Measurements from ENCODE around the gene BICD1.

Gene BICD1

DNA sequence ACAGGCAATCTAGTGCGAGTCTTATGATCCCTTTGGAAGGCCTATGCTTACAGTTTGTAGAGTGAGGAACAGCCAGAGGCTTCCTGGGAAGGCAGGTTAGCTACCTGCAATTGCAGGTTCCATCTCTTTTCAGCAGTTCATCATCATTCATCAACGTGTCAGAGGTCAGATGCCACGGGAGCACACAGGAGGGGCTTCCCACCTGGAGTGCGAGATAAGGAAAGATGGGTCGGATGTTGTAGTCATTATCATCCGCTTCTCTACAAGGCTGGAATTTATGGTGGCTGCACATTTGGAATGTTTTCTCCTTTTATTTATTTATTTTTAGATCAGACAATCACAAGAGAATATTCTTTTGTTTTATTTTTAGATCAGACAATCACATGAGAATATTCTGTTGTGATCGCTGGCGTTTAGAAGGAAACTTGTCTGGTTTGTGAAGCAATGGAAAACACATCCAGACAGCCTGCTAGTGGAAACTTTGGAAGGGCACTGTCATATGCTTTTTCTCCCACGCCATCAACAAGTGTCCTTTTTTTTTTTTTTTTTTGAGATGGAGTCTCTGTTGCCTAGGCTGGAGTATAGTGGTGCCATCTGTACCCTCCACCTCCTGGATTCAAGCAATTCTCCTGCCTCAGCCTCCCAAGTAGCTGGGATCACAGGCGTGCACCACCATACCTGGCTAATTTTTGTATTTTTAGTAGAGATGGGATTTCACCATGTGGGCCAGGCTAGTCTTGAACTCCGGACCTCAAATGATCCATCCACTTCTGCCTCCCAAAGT, 1.9 kb upstream of the BICD1 start:
- DNase-seq (ENCODE audit: low read depth): no peak

DNA sequence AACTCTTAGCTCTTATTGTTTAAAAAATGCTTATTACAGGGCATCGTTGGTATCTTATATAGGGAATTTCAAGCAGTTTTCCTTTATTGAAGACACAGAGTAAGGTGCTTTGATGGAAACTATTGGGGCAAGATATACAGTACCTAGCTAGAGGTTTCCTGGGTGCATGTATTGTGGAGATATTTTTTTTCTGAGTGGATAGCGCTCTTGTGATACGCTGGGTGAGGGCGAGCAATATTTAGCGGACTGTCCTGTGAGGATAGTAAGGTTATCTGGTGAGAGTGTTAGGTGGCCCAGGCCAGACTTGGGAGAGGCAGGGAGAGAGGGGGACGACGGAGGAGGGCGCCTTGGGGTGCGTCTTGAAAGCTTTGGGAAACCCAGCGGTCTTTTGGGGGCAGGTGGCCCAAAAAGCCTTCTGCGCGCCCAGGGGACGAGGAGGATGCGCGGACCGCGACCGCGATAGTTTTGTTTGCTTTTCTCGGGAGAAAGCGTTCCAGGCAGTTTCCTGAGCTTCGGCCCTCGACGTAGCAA, 596 bp upstream of the BICD1 start:
- no peak for DNase-seq (ENCODE audit: low read depth)

DNA sequence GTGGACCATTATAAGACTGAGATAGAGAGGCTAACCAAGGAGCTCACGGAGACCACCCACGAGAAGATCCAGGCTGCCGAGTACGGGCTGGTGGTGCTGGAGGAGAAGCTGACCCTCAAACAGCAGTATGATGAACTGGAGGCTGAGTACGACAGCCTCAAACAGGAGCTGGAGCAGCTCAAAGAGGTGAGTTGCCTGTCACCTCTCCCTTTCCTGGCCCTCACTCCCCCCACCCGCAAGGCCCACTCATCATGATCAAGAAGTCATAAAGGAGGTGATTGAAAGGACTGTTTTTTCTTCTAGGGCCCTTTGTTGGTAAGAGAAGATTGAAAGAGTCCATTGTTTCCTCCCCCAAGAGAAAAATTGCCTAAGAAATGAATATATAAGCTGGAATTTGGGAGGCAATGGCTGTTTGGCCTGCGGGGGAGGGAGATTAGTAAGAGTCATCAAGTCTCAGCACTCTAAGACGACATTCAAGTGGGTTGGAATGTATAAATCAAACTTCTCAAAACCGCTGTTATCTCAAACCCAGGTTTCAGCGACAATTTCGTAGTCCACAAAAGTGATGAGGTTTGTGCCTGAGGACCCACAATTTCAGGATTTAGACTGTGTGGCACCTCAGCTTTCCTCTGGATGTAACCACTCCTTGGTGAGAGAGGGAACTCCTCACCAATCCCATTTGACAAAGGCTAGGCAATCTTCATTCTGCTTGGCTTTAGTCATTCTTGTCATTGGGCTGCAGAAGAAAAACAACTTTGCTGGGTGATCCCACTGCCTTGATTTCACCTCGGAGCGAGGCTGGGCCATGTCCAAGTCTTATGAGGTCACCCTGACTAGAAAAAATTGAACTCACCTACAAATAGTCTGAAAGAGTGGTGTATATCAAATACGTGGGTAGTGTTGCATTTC, 966 bp downstream of the BICD1 start:
- no peak for DNase-seq (ENCODE audit: low read depth)

DNA sequence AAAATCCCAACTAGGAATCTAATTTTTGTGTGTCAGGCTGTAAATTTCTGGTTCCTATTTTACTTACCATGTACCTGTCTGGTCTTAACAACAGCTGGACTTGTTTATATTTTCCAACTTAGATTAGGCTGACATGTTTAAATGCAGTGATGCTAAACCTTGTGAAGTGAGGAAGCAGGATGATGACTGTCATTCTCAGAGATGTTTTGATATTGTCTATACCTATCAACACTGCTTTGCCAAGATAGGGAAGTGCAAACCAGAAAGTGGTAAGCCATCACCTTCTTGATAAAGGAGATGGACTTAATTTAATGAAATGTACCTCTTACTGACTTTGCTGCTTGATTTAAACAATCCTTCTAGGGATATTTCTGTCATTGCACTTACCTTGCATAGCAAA, 2.1 kb downstream of the BICD1 start:
- no peak for DNase-seq (ENCODE audit: low read depth)

DNA sequence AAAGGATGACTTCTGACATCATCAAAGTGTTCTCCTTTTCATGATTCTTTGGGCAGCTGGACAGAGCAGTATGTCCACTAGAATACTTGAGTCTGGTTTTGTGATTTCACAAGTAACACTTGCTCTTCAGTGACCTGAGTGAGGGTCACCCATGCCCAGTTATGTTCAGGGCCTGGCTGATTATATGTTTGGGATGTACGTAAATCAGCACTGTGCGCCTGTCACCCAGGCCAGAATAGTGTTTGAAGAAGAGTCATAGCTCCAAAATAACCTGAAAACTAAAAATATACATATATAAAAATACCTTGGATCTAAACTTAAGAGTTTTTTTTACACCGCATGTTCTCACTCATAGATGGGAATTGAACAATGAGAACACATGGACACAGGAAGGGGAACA, 3.8 kb downstream of the BICD1 start:
- DNase-seq (ENCODE audit: low read depth): no peak

DNA sequence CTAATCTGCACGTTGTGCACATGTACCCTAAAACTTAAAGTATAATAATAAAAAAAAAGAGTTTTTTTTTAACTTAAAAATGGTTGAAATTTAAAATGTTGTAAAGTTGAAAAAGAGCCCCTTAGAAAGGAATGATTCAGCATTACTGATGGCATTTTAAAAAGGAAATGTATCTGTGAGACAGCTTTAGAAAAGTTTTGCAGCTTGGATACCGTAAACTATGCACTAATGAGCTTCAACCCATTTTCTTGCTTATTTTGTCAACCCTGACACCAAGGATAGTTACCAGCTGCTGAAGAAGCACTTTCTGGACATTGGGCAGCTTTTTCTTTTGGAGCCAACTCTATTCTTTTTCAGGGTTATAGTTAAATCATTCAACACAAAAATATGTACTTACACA, 4.3 kb downstream of the BICD1 start:
- no peak for DNase-seq (ENCODE audit: low read depth)

DNA sequence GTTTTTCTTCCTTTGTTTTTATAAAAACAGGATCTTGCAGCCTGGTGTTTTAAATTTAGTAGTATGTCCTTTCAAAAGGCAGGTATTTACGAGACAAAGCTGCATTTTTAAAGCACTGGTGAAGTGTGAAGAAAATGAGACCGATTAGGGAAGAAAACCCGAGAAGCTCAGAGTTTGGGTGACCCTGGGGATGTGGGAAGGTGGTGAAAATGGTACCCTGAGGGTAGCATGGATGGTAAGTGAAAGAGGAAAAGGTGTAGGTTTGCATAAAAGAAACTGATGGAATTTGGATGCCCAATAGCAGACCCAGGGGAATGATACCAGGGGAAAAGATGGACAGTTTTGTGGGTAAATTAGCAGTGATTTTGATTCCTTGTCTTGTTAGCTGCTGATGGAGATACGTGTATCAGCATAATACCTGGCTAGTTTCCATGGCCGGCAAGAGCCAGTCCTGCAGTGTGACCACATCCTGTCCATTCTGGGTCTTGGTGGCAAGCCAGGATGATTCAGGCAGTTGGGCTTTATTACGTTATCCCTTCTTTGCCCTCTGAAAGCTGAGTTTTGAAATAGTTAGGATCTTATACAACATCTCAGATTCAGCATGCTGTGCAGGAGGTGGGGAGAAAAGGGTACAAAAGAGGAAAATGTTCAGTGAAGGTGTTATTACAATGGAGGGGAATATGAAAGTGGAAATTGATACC, 8.9 kb downstream of the BICD1 start:
- no peak for DNase-seq (ENCODE audit: low read depth)

DNA sequence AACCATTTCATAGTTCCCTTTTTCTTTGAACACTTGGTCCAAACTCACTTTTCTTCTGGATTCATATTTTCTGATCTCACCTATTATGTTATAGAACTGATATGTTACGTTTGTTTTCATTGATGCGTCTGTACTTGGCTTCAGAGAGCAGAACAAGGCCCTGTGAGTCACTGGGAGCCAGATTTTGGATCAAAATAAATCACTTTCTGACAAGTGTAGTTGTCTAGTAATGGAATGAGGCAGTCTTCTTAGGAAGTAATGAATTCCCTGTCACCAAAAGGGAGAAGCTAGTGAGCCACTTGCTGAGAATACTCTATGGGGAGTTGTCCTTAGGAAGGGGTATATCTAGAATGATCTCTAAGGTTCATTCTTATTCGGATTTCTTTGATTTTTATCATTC, 10.2 kb downstream of the BICD1 start:
- DNase-seq (ENCODE audit: low read depth): no peak

DNA sequence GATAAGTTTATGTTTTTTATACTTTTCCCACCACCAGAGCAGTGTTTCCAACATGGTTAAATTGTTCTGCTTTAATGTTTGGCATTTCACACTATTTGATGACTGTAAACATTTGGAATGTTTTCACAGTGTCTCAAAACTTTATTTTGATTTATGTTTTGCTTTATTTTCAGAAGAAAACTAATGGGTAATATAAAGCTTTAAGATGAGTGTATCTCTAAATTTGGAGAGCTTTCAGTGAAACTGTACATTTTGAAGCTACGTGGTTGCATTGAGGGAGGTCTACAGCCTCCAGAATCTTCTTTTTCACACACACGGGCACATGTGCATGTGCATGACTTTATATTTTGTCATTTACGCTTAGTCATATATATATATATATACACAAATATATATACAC, 10.7 kb downstream of the BICD1 start:
- DNase-seq (ENCODE audit: low read depth): no peak

DNA sequence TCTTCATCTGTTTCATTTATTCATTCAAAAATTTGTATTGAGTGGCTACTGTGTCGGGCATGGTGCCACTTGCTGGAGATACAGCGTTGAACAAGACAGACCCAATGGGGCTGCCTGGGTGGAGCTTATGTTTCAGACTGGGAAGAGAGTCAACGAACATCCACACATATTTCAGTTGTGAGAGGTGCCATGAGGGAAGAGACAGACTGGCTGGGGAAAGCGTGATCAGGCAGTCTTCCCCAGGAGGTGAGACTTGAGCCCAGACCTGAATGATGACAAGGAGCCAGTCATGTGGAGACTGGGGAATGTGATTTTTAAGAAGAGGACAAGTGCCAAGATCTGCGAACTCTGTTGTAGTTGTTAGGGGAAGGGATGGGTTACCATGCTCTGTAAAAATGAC, 12.2 kb downstream of the BICD1 start:
- DNase-seq (ENCODE audit: low read depth): no peak

DNA sequence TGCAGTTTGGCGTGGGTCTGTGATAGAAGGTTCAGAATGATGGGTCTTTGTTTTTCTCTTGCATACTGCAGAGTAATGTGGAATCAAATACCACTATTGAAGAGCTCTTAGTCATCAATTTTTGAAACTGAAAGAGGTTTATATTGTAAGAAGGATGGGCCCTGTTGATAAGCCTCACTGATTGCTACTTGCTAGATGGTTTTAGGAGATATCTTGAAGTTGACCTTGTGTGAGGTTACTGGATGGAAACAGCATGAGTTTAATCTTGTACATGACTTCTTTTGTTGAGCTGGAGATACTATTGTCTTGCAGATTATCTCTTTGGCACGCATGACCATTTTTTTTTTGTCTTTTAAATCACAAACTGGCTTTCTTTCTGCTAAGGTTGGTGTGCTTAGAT, 13.8 kb downstream of the BICD1 start:
- no peak for DNase-seq (ENCODE audit: low read depth)

DNA sequence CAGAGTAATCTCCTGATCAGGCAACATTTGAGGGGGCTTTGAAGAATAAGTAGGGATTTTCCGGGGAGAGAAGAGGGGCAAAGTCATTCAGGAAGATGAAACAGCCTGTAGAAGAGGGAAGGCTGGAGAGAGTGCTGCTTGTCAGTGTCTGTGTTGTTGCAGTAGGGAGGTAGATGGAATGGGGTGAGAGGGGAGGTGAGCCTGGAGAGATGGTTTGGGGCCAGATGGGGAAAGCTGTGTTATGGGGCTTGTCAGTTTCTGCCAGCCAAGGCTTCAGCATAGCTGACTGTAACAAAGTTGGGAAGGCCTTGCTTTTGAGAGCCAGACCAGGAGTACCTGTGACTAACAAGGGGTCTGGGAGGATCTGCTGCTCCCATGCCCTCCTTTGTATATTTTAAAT, 18.0 kb downstream of the BICD1 start:
- DNase-seq (ENCODE audit: low read depth): no peak

DNA sequence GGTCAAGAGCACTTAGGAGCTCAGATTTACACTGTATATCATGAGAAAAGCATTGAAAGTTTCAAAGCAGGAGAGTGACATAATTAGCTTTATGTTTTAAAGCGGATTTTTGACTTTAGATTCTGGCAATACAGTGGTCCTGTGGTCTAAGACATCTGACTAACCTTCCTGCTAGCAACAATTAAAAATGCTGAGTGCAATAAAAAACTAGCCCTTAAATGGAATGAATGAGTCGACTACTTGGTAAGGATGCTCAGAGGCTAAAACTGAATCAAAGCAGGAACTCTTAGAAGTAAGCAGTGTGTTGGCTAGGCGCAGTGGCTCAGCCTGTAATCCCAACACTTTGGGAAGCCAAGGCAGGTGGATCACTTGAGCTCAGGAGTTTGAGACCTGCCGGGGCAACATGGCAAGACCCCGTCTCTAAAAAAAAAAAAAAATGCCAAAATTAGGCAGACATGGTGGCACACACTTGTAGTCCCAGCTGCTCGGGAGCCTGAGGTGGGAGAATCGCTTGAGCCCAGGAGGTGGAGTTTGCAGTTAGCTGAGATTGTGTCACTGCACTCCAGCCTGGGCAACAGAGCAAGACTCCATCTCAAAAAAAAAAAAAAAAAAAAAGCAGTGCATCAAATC, 18.9 kb downstream of the BICD1 start:
- DNase-seq (ENCODE audit: low read depth): no peak

DNA sequence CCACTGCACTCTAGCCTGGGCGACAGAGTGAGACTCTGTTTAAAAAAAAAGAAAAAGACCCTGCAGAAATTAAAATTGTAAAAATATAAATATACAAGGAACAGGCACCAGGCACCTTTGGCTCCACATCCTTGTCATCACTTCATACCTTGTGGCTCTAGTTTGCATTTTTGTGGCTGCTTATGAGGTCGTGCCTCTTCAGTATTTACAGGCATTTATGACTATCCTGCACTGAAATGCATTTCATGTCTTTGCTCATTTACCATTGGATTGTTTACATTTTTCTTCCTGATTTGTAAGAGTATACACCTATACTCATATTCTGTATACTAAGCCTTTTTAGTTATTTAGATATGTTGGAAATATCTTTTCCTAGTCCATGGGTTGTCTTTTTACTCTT, 20.1 kb downstream of the BICD1 start:
- DNase-seq (ENCODE audit: low read depth): no peak

DNA sequence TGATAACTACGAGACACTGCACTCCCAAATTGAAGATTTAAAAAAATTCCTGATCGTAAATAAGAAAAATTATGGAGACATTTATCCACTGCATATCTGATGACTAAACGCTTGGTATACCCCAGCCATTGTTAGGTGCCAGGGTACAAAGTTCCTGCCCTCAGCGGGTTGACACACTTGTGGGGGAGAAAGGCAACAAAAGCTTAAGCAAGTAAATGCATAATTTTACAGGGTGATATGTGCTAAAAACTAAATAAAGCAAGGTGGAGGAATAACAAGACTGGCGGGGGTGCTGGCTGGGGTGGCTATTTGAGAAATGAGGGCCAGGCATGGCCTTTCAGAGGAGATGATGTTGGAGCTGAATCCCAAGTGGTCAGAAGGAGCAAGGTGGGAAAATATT, 25.0 kb downstream of the BICD1 start:
- DNase-seq (ENCODE audit: low read depth): no peak

DNA sequence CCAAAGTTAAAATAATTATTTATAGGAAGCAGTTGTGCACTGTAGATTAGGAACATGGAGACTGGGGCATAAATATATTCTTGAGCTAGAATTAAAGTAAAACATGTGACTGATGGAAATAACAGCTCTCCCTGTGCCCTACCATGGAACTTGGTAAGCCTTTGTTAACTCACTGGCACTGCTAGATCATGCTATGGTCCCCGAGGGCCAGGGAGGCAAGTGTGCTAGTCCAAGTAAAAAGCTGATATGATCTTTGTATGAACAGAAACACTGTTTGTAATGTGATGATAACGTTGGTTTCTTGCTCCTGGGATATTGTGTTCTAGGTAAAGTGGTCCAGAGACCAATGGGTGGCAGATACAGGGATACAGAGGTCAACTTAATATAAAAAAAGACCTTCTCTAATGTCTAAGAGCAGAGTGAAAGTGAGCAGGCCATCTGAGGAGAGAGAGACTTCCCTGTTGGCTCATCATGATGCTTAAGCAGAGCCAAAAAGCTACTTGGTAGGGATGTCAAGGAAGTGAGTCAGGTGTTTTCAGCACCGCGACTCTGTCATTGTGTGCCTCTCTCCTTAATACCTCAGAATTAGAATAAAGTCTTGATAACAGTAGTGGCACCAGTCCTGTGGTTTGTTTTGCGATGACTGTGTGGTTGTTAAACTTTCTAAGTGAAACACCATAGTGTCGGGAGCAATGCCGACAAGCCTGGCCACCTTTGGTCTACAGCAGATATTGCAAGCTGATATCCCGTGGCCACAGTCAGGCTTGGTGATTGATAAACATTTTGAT, 27.6 kb downstream of the BICD1 start:
- peak; percentile 3 for DNase-seq (ENCODE audit: low read depth)

DNA sequence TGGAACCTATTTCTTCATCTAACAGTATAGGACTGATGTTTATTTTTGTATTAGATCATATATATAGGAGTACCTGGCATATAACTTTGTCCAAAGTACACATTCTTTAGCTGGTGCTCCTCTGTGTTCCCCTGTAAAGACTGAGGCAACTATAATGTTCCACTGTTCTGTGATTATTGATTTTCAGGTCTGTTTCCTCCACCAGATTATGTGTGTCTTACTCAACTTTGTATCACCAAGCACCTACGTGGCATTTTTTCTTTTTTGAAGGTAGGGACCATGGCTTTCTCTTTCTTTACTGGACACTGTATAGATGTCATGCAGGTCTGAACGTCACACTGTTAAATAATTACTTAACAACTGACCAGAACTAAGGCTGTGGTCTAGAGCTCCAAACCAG, 29.3 kb downstream of the BICD1 start:
- no peak for DNase-seq (ENCODE audit: low read depth)

DNA sequence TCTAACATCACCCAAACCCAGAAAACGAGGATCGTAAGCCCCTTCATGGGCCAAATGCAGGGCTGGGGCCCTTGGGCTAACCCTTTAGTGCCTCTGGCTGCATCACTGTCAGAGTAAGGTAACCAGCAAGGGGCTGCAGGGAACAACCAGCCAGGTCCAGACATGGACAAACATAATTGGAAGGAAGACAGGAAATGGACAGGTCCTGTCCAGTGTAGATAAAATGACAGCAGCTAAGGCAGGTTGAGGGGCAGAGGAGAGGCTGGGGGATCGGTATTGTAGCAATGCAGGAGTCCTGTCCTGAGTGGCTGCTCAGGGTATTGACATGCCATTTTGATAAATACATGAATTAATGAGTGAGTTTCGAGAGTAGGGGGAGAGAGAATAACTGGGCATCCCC, 29.8 kb downstream of the BICD1 start:
- DNase-seq (ENCODE audit: low read depth): no peak

DNA sequence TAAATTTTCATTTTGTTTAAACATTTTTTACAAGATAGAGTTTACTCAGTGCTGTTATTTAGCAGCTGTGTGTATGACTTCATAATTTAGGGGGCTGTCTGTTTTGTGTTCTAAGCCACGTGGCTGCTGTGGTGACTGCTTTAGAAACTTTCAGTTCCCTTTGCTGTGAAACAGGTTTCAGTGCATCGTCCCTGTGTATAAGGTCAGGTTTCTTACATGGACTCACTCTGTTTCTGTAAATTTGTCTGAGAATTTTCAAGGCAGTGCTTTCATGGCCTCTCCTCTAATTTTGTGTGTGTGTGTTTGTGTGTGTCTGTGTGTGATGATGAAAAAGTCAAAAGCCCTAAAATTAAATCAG, 32.4 kb downstream of the BICD1 start:
- DNase-seq (ENCODE audit: low read depth): no peak

DNA sequence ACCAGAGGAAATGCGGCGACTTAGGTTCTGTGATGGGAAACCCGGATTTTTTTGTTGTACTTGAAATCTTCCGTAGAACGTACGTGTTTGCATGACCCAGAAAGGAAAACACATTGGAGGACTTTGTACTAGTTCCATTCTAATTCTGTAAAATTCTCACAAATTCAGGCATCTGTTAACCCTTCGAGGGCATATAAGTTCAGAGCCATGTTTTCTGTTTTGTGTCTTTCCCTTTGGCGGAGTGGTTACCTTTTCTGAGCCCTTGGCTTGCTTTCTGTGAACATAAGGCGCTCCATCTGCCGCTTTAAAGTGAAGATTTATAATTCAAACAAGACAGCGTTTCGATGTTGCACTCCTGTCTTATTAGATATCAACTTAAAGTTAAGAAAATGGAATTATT, 34.2 kb downstream of the BICD1 start:
- DNase-seq (ENCODE audit: low read depth): no peak

DNA sequence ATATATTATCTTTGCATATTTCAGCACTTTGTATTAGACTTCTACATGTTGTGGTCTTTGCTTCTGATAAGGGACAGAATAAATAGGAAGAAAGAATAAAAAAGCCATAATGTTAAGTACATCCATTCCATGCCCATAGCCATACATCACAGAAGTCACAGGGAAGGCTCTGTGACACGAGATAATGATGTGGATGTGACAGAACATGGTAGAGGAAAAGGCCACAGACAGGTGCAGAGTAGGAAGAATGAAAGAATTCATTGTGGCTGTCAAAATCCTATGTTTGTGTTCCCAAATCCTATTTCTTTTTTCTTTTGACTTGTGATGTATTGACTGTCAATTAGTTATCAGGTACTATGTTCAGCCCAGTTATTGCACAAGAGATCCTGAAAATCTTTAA, 38.4 kb downstream of the BICD1 start:
- DNase-seq (ENCODE audit: low read depth): no peak
